ENCODE results near the gene DCDC2C.
"Not testable (repeated sequence)": the region's sequence is repeated elsewhere in the genome, so short reads cannot be mapped to it uniquely, and the experiment has no call there.

Gene DCDC2C

GRCh38 chr2:3778851-3779495 lies 75.6 kb downstream of the DCDC2C start:
- no peak for DNase-seq

GRCh38 chr2:3779496-3780049 lies 76.2 kb downstream of the DCDC2C start:
- no peak for DNase-seq

GRCh38 chr2:3780477-3781402 lies 77.4 kb downstream of the DCDC2C start:
- peak; percentile 84 for DNase-seq

GRCh38 chr2:3784731-3785130 lies 81.4 kb downstream of the DCDC2C start:
- no peak for DNase-seq

- DNase-seq = no peak
Measured at GRCh38 chr2:3785220-3785889, 82.0 kb downstream of the DCDC2C start.

GRCh38 chr2:3785890-3786273 lies 82.5 kb downstream of the DCDC2C start:
- no peak for DNase-seq

GRCh38 chr2:3787768-3788167 lies 84.4 kb downstream of the DCDC2C start:
- no peak for DNase-seq

- DNase-seq = no peak
Measured at GRCh38 chr2:3789256-3789655, 85.9 kb downstream of the DCDC2C start.

- DNase-seq = no peak
Measured at GRCh38 chr2:3793249-3793648, 89.9 kb downstream of the DCDC2C start.

GRCh38 chr2:3801506-3801905 lies 98.1 kb downstream of the DCDC2C start:
- no peak for DNase-seq

- no peak for DNase-seq
Measured at GRCh38 chr2:3805201-3805939, 102.0 kb downstream of the DCDC2C start.

- DNase-seq = no peak
Measured at GRCh38 chr2:3806168-3806567, 102.8 kb downstream of the DCDC2C start.

GRCh38 chr2:3806730-3807129 lies 103.4 kb downstream of the DCDC2C start:
- DNase-seq = no peak

- DNase-seq = no peak
Measured at GRCh38 chr2:3807853-3808252, 104.5 kb downstream of the DCDC2C start.

- no peak for DNase-seq
Measured at GRCh38 chr2:3814706-3815245, 111.4 kb downstream of the DCDC2C start.

- not testable (repeated sequence) for DNase-seq
Measured at GRCh38 chr2:3817144-3817543, 113.8 kb downstream of the DCDC2C start.

- no peak for DNase-seq
Measured at GRCh38 chr2:3823748-3824147, 120.4 kb downstream of the DCDC2C start.

GRCh38 chr2:3827673-3828575 lies 124.5 kb downstream of the DCDC2C start:
- DNase-seq = peak; percentile 40

GRCh38 chr2:3830796-3831195 lies 127.4 kb downstream of the DCDC2C start:
- no peak for DNase-seq

- no peak for DNase-seq
Measured at GRCh38 chr2:3837086-3837485, 133.7 kb downstream of the DCDC2C start.

- DNase-seq = no peak
Measured at GRCh38 chr2:3838348-3838747, 135.0 kb downstream of the DCDC2C start.

Data from NCI-H146 (cell line).